Smooth muscle cell (in vitro differentiated cells): ENCODE measurements around the gene VSTM4. TPM values are rescaled to one million over a fixed set of nuclear protein-coding genes. Genes with fewer than 3 reads are reported as not detected.

ENCODE experiments used
- DNase-seq: peaks from one replicate; lab custom pipeline; 2025; ENCODE audit not compliant: unreplicated experiment; lab: John Stamatoyannopoulos, UW
- H2AFZ ChIP-seq: fragments of 200-600 bp; sonication (generic); 2 replicates; pipeline ENCODE4 v1.6.0; 2016; ENCODE audit warnings: antibody characterized with exemption, low read depth, mild to moderate bottlenecking
- H3F3A ChIP-seq: fragments of 200-600 bp; sonication (generic); 2 replicates; pipeline ENCODE4 v1.6.0; 2017; ENCODE audit warnings: antibody characterized with exemption, low read depth
- H3K27ac ChIP-seq: fragments of 200-600 bp; sonication (generic); 2 replicates; pipeline ENCODE4 v1.5.1; 2016; ENCODE audit warnings: low read depth, mild to moderate bottlenecking
- H3K27me3 ChIP-seq: fragments of 200-600 bp; sonication (generic); 2 replicates; pipeline ENCODE4 v1.6.1; 2016; ENCODE audit warnings: low read depth, mild to moderate bottlenecking
- H3K36me3 ChIP-seq: fragments of 200-600 bp; sonication (generic); 2 replicates; pipeline ENCODE4 v1.5.1; 2016; ENCODE audit warnings: low read depth
- H3K4me1 ChIP-seq: fragments of 200-600 bp; sonication (generic); 2 replicates; pipeline ENCODE4 v1.5.1; 2016; ENCODE audit warnings: low read depth
- H3K4me2 ChIP-seq: fragments of 200-600 bp; sonication (generic); 2 replicates; pipeline ENCODE4 v1.6.0; 2016; ENCODE audit warnings: mild to moderate bottlenecking
- H3K4me3 ChIP-seq: fragments of 200-600 bp; sonication (generic); 2 replicates; pipeline ENCODE4 v1.5.1; 2016; ENCODE audit warnings: mild to moderate bottlenecking
- H3K79me2 ChIP-seq: fragments of 200-600 bp; sonication (generic); 2 replicates; pipeline ENCODE4 v1.6.0; 2016; ENCODE audit warnings: low read depth, mild to moderate bottlenecking
- H3K9ac ChIP-seq: fragments of 200-600 bp; sonication (generic); 2 replicates; pipeline ENCODE4 v1.6.0; 2016; ENCODE audit warnings: low read depth
- H3K9me3 ChIP-seq: fragments of 200-600 bp; sonication (generic); replicated peaks from 2 replicates; pipeline ENCODE4 v1.5.1; 2016; ENCODE audit warnings: low read depth
- H4K20me1 ChIP-seq: fragments of 200-600 bp; sonication (generic); 2 replicates; pipeline ENCODE4 v1.6.0; 2016; ENCODE audit warnings: low read depth
- WGBS: methylation state at CpG from one replicate; pipeline ENCODE4 v1.1.7; 2016; ENCODE audit warnings: low lambda C conversion rate; 5-methylcytosine and 5-hydroxymethylcytosine counted together
- polyA plus RNA-seq: library from polyadenylated mRNA; unstranded; fragments of >200 nt; fragmentation: Nextera tagmentation; extraction: Ambion mirVana; gene quantifications from 2 replicates; pipeline ENCODE4 v1.2.1, GENCODE V29; 2016
- total RNA-seq: library from RNA; depleted of rRNA; stranded (reverse); fragments of >200 nt; gene quantifications from 2 replicates; pipeline ENCODE4 v1.2.3, GENCODE V29; 2014
- TF ChIP-seq, protein P1 (sequence below): fragments of 200-600 bp; sonication (generic); IDR thresholded peaks from 2 replicates; pipeline ENCODE4 v1.5.1; 2017; ENCODE audit warnings: borderline replicate concordance, mild to moderate bottlenecking, antibody characterized with exemption; ENCODE audit not compliant: insufficient read depth, poor library complexity, severe bottlenecking

VSTM4 gene
- total and polyA plus RNA-seq, 2 experiments from 2014 or later, result 5.1 to 7.7 TPM

- H3K36me3 ChIP-seq, result no peaks in the 10 kb centered on the region
- H3F3A ChIP-seq, result no peaks in the 10 kb centered on the region
- no peak overlapping the region for H2AFZ ChIP-seq
- H3K27me3 ChIP-seq, result no peaks in the 10 kb centered on the region
- H3K4me2 ChIP-seq, result no peak overlapping the region
- TF ChIP-seq, protein P1, sequence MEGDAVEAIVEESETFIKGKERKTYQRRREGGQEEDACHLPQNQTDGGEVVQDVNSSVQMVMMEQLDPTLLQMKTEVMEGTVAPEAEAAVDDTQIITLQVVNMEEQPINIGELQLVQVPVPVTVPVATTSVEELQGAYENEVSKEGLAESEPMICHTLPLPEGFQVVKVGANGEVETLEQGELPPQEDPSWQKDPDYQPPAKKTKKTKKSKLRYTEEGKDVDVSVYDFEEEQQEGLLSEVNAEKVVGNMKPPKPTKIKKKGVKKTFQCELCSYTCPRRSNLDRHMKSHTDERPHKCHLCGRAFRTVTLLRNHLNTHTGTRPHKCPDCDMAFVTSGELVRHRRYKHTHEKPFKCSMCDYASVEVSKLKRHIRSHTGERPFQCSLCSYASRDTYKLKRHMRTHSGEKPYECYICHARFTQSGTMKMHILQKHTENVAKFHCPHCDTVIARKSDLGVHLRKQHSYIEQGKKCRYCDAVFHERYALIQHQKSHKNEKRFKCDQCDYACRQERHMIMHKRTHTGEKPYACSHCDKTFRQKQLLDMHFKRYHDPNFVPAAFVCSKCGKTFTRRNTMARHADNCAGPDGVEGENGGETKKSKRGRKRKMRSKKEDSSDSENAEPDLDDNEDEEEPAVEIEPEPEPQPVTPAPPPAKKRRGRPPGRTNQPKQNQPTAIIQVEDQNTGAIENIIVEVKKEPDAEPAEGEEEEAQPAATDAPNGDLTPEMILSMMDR, result no peak
- no peak for DNase-seq
- no peaks in the 10 kb centered on the region for H3K4me1 ChIP-seq
- H3K9me3 ChIP-seq, result no peaks in the 10 kb centered on the region
- no peak overlapping the region for H3K27ac ChIP-seq
- H4K20me1 ChIP-seq, result no peaks in the 10 kb centered on the region
- no peak overlapping the region for H3K9ac ChIP-seq
- no peaks in the 10 kb centered on the region for H3K79me2 ChIP-seq
- WGBS, result 76% methylated on average over 4 of the region's 4 CpGs
- H3K4me3 ChIP-seq, result no peak overlapping the region
These were observed 36.7 kb upstream of the VSTM4 start for GRCh38 chr10:49152037-49152436.

DNA sequence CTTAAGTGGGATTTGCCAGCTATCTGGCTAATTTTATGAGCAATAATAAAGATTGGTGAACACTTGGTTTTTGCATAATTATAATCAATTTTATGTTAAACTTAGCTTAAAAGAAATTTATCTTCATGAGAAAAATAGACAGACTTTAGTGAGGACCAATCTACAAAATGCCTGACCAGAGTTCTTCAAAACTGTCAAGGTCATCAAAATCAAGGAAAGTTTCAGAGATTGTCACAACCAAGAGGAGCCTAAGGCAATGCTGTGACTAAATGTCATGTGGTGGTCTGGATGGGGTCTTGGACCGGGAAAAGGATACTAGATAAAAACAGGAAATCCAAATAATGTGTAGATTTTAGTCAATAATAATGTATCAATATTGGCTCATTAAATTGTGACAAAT lies 36.2 kb upstream of the VSTM4 start:
- TF ChIP-seq, protein P1, result no peak
- Histone ChIP-seq H3K36me3 (no peaks in the 10 kb centered on the region), H3K9ac (no peak overlapping the region), H3K4me3 (no peak overlapping the region), H4K20me1 (no peaks in the 10 kb centered on the region), H3K4me2 (no peak overlapping the region), H3K9me3 (no peaks in the 10 kb centered on the region), H2AFZ (no peak overlapping the region), H3K79me2 (no peaks in the 10 kb centered on the region), H3K27ac (no peak overlapping the region), H3K27me3 (no peaks in the 10 kb centered on the region), H3K4me1 (no peaks in the 10 kb centered on the region), H3F3A (no peaks in the 10 kb centered on the region)
- 35% methylated on average over 1 of the region's 1 CpG for WGBS
- DNase-seq, result no peak

- no peak overlapping the region for H3K9ac ChIP-seq
- H2AFZ ChIP-seq, result no peak overlapping the region
- H3K4me1 ChIP-seq, result no peaks in the 10 kb centered on the region
- no peaks in the 10 kb centered on the region for H3F3A ChIP-seq
- H3K4me2 ChIP-seq, result no peak overlapping the region
- 44% methylated on average over 2 of the region's 2 CpGs for WGBS
- H3K27ac ChIP-seq, result no peak overlapping the region
- TF ChIP-seq, protein P1, result no peak
- H3K79me2 ChIP-seq, result no peaks in the 10 kb centered on the region
- H3K36me3 ChIP-seq, result no peaks in the 10 kb centered on the region
- H3K4me3 ChIP-seq, result no peak overlapping the region
- no peaks in the 10 kb centered on the region for H4K20me1 ChIP-seq
- no peaks in the 10 kb centered on the region for H3K27me3 ChIP-seq
- DNase-seq, result no peak
- H3K9me3 ChIP-seq, result no peaks in the 10 kb centered on the region
These were observed 35.7 kb upstream of the VSTM4 start for GRCh38 chr10:49151025-49151445.

DNA sequence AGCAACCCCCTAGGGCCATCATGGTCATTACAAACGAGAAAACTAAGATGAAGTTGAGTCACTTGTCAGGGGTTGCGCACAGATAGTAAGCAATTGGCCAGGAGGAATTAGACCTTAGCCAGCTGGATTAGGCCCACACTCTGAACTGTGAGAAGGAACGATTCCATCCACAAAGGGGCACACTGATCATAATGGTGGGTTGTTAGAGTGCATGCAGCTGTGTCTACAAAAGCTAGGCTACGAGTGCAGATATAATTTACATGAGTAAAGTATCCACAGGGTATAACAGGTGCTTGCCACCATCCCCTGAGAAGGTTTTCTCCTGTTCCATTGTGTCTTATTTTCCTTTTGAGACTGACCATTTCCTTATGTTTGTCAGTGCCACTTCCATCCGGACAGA lies 35.1 kb upstream of the VSTM4 start:
- Histone ChIP-seq H3K4me3 (no peak overlapping the region), H2AFZ (no peak overlapping the region), H3F3A (no peaks in the 10 kb centered on the region), H3K27me3 (no peaks in the 10 kb centered on the region), H3K9ac (no peak overlapping the region), H3K27ac (no peak overlapping the region), H3K36me3 (no peaks in the 10 kb centered on the region), H3K79me2 (no peaks in the 10 kb centered on the region), H4K20me1 (no peaks in the 10 kb centered on the region), H3K4me1 (no peaks in the 10 kb centered on the region), H3K9me3 (no peaks in the 10 kb centered on the region), H3K4me2 (no peak overlapping the region)
- 71% methylated on average over 5 of the region's 5 CpGs for whole genome bisulfite sequencing
- TF ChIP-seq, protein P1, result no peak
- DNase-seq, result no peak
